HFFc6 (cell line): Measurements from ENCODE around the gene FCN2. TPM values are rescaled to one million over a fixed set of nuclear protein-coding genes. Genes with fewer than 3 reads are reported as not detected.

Experiments
- DNase-seq: peaks from one replicate; pipeline ENCODE4 v3.0.0-alpha.2; 2018
- H3K27ac Mint-ChIP-seq: 2 replicates; pipeline ENCODE4 v1.8.0; 2020; ENCODE audit warnings: mild to moderate bottlenecking, mixed read lengths
- H3K27me3 Mint-ChIP-seq: 2 replicates; pipeline ENCODE4 v1.8.0; 2021; ENCODE audit warnings: mild to moderate bottlenecking, moderate library complexity, mixed read lengths; ENCODE audit not compliant: insufficient read depth
- H3K36me3 Mint-ChIP-seq: 2 replicates; pipeline ENCODE4 v1.8.0; 2021; ENCODE audit warnings: low read depth, mixed read lengths
- H3K4me1 Mint-ChIP-seq: 2 replicates; pipeline ENCODE4 v1.8.0; 2020; ENCODE audit warnings: low read depth, mixed read lengths
- H3K4me3 Mint-ChIP-seq: 2 replicates; pipeline ENCODE4 v1.8.0; 2020; ENCODE audit warnings: mild to moderate bottlenecking, moderate library complexity, mixed read lengths
- H3K9me3 Mint-ChIP-seq: 2 replicates; pipeline ENCODE4 v1.8.0; 2020; ENCODE audit warnings: mild to moderate bottlenecking, mixed read lengths
- total RNA-seq, 6 experiments: library from RNA; stranded (reverse); fragmentation: NEBNext Ultra II Directional; extraction: Animal tissue kit (Norgen Biotek cat#: 25700); gene quantifications; 2 replicates in 1 of 6; 3 replicates in 5 of 6; pipeline ENCODE4 v1.2.3, GENCODE V29; 2021
- TF ChIP-seq, protein P1 (sequence below): fragments of 200-600 bp; sonication (generic); IDR thresholded peaks from 2 replicates; pipeline ENCODE4 v1.5.0; 2021; ENCODE audit warnings: antibody characterized with exemption, mild to moderate bottlenecking

Gene FCN2
- total RNA-seq, 6 experiments from 2014 or later: not detected

DNA sequence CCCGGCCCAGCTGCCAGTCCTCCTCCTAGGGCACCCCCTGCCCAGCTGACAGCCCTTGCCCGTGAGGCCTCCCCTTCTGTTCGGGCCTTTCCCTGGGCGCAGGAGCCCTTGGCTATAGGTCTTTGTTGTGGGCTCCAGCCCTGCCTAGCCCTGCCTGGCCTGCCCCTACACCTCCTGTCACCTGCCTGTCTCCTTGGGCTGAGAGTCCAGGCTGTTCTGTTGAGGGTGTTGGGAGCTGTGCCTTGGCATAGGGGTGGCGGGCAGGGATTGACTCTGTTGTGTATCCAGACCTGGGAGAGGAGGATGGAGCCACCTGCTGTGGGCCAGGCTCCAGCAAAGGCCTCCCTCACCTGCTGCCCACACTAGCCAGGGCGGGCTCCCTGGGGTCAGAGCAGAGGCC lies 11.6 kb downstream of the FCN2 start:
- H3K27ac Mint-ChIP-seq: no peak overlapping the region
- TF ChIP-seq, protein P1, sequence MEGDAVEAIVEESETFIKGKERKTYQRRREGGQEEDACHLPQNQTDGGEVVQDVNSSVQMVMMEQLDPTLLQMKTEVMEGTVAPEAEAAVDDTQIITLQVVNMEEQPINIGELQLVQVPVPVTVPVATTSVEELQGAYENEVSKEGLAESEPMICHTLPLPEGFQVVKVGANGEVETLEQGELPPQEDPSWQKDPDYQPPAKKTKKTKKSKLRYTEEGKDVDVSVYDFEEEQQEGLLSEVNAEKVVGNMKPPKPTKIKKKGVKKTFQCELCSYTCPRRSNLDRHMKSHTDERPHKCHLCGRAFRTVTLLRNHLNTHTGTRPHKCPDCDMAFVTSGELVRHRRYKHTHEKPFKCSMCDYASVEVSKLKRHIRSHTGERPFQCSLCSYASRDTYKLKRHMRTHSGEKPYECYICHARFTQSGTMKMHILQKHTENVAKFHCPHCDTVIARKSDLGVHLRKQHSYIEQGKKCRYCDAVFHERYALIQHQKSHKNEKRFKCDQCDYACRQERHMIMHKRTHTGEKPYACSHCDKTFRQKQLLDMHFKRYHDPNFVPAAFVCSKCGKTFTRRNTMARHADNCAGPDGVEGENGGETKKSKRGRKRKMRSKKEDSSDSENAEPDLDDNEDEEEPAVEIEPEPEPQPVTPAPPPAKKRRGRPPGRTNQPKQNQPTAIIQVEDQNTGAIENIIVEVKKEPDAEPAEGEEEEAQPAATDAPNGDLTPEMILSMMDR: no peak
- no peak for DNase-seq
- H3K4me3 Mint-ChIP-seq: no peak overlapping the region
- H3K4me1 Mint-ChIP-seq: peaks cover 21% of the 10 kb centered on the region
- H3K27me3 Mint-ChIP-seq: peaks cover 19% of the 10 kb centered on the region
- H3K36me3 Mint-ChIP-seq: no peaks in the 10 kb centered on the region
- no peaks in the 10 kb centered on the region for H3K9me3 Mint-ChIP-seq

DNA sequence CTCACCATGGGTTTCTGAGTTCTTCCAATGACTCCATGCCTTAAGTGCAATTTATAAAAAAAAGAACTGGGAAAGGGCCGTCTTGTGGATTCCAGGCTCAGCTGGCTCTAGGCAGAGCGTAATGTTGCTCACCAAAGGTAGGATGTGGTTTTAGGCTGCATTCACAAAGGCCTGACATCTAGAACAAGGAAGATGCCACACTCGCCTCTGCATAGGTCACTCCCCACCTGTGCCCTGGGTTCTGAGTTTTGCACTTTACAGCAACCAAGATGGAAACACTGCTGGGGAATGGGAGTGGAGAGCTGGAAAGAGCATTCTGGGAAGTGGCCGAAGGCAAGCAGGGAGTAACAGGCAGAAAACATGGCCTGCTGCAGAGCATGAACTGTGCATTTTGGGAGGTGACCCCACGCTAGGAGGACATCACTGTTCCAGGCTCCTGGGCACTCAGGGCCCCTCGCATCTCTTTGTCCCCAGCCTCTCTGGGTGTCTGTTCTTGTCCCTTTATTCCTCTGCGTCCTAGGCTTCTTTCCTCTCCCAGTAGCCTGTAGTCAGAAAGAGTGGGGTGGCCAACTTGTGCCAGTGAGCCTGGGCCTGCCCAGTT lies 12.3 kb downstream of the FCN2 start:
- H3K27me3 Mint-ChIP-seq: peaks cover 12% of the 10 kb centered on the region
- no peak overlapping the region for H3K4me3 Mint-ChIP-seq
- H3K36me3 Mint-ChIP-seq: no peaks in the 10 kb centered on the region
- no peak overlapping the region for H3K27ac Mint-ChIP-seq
- no peaks in the 10 kb centered on the region for H3K9me3 Mint-ChIP-seq
- no peak for DNase-seq
- peaks cover 21% of the 10 kb centered on the region for H3K4me1 Mint-ChIP-seq
- TF ChIP-seq, protein P1: no peak

DNA sequence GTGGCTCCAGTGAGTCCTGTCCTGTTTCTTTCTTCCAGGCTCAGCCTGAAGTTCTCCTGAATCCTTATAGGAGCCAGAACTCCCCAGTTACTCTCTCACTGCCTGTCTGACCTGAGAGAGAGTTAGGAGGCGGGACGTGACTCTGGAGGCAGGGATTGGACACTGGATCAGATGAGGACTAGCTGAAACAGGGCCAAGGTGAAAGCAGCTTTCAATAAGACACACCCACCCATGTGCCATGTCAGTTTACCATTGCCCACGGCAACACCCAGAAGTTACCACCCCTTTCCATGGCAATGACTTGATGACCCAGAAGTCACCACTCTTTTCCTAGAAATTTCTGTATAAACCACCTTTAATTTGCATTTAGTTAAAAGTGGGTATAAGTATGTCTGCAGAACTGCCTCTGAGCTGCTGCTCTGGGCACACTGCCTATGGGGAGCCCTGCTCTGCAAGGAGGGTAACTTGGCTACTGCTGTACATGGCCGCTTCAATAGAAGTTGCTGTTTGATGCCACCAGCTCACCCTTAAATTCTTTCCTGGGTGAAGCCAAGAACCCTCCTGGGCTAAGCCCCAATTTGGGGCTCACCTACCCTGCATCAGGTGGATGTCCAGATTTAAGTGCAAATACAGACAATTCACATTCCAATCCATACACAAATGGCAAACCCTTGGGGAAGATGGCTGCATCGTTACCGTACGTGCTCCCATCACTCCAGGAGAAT lies 13.7 kb downstream of the FCN2 start:
- Mint-ChIP-seq H3K4me1 (peaks cover 21% of the 10 kb centered on the region), H3K9me3 (peaks cover 3% of the 10 kb centered on the region), H3K36me3 (no peaks in the 10 kb centered on the region), H3K27ac (no peak overlapping the region), H3K27me3 (peaks cover 12% of the 10 kb centered on the region), H3K4me3 (no peak overlapping the region)
- TF ChIP-seq, protein P1: no peak
- no peak for DNase-seq

DNA sequence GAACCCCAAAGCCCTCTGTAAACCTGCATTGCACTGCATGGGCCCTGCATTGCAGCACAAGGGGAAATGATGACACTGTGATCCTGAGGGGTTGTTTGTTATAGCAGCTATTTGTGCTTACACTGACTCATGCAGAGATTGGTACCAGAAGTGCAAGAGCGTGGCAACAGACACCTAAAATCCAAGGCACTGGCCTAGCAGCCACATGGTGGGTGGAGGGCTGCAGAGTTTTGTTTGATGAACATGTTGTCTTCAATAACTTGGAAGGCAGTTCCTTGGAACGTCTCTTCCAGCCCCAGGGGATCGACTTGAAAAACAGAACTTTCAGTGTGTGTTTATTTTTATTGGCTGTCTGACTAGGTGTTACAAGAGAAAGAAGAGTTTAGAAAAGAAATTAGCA lies 14.5 kb downstream of the FCN2 start:
- peaks cover 21% of the 10 kb centered on the region for H3K4me1 Mint-ChIP-seq
- H3K27me3 Mint-ChIP-seq: peaks cover 12% of the 10 kb centered on the region
- H3K36me3 Mint-ChIP-seq: no peaks in the 10 kb centered on the region
- TF ChIP-seq, protein P1: no peak
- H3K27ac Mint-ChIP-seq: no peak overlapping the region
- H3K4me3 Mint-ChIP-seq: no peak overlapping the region
- DNase-seq: no peak
- H3K9me3 Mint-ChIP-seq: peaks cover 5% of the 10 kb centered on the region

DNA sequence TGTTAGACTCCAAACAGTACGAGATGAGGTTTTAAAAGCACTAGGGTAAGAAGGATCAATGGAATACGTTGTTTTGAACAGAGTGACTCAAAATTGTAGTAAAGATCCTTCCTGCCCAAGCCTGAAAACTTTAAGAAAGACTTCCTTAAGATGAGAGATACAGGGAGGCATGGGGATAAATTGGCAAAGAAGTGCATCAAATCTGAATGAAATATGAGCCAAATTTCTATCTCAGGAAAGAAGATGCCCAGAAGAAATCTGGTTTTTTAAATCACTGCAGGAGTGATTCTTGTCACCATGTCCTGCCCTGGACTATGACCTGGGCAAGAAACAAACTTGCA lies 14.9 kb downstream of the FCN2 start:
- Mint-ChIP-seq H3K27me3 (peaks cover 12% of the 10 kb centered on the region), H3K4me1 (peaks cover 21% of the 10 kb centered on the region), H3K27ac (no peak overlapping the region), H3K4me3 (no peak overlapping the region), H3K36me3 (no peaks in the 10 kb centered on the region), H3K9me3 (peaks cover 5% of the 10 kb centered on the region)
- no peak for DNase-seq
- TF ChIP-seq, protein P1: no peak
